Measurements from ENCODE around the gene UGT2A1.

GRCh38 chr4:69701696-69702095 is 48.6 kb upstream of the UGT2A1 start:
- TF ChIP-seq KAT2B (IDR thresholded peaks at IDR 0.05; ENCODE audit: borderline replicate concordance, low read depth, low read length) (no peak), SATB2 (CRISPR knock-in tag; IDR thresholded peaks at IDR 0.05) (no peak), ZBTB1 (CRISPR knock-in tag; IDR thresholded peaks at IDR 0.05; ENCODE audit: borderline replicate concordance) (no peak), ZNF800 (CRISPR knock-in tag; IDR thresholded peaks at IDR 0.05) (no peak), MXI1 (IDR thresholded peaks at IDR 0.05; ENCODE audit: borderline replicate concordance, low read depth, low read length) (no peak), POGK (CRISPR knock-in tag; conservative IDR thresholded peaks at IDR 0.05) (no peak), ZFX (CRISPR knock-in tag; IDR thresholded peaks at IDR 0.05; ENCODE audit: low read depth) (no peak), CTCF (CRISPR knock-in tag; IDR thresholded peaks at IDR 0.05) (no peak), IKZF1 (IDR thresholded peaks at IDR 0.05) (no peak), TCF12 (IDR thresholded peaks at IDR 0.05) (no peak), TCF12 (CRISPR knock-in tag; IDR thresholded peaks at IDR 0.05) (no peak), IRX3 (CRISPR knock-in tag; IDR thresholded peaks at IDR 0.05; ENCODE audit: borderline replicate concordance, low read depth) (no peak)
